Measurements from ENCODE around the gene SH2D3C.
A peak's percentile ranks its signal among the peaks of the same experiment; 100 is the strongest.
"Not testable (repeated sequence)": the region's sequence is repeated elsewhere in the genome, so short reads cannot be mapped to it uniquely, and the experiment has no call there.

Gene SH2D3C

GRCh38 chr9:127761061-127761460, 17.4 kb downstream of the SH2D3C start:
- Histone ChIP-seq H3K27ac (ENCODE audit: low read depth, low read length) (no peak overlapping the region), H3K27me3 (ENCODE audit: control insufficient read depth, insufficient read depth, low read length) (peaks cover 8% of the 10 kb centered on the region), H3K9me3 (ENCODE audit: control insufficient read depth, insufficient read depth, low read depth, low read length) (no peaks in the 10 kb centered on the region), H3K36me3 (ENCODE audit: control insufficient read depth, insufficient read depth, low read length) (no peaks in the 10 kb centered on the region), H3K4me1 (ENCODE audit: control insufficient read depth, insufficient read depth, low read length) (peaks cover 25% of the 10 kb centered on the region), H3K9ac (ENCODE audit: low read length) (no peak overlapping the region), H3K4me3 (ENCODE audit: low read depth, low read length) (no peak overlapping the region)

GRCh38 chr9:127758843-127759242, 19.6 kb downstream of the SH2D3C start:
- peaks cover 25% of the 10 kb centered on the region for H3K4me1 ChIP-seq (ENCODE audit: control insufficient read depth, insufficient read depth, low read length)
- no peak overlapping the region for H3K9ac ChIP-seq (ENCODE audit: low read length)
- H3K4me3 ChIP-seq (ENCODE audit: low read depth, low read length) = no peak overlapping the region
- peaks cover 28% of the 10 kb centered on the region for H3K27me3 ChIP-seq (ENCODE audit: control insufficient read depth, insufficient read depth, low read length)
- H3K36me3 ChIP-seq (ENCODE audit: control insufficient read depth, insufficient read depth, low read length) = no peaks in the 10 kb centered on the region
- no peaks in the 10 kb centered on the region for H3K9me3 ChIP-seq (ENCODE audit: control insufficient read depth, insufficient read depth, low read depth, low read length)
- no peak overlapping the region for H3K27ac ChIP-seq (ENCODE audit: low read depth, low read length)

- not testable (repeated sequence) for H3K4me3 ChIP-seq (ENCODE audit: low read depth, low read length); H3K9ac ChIP-seq (ENCODE audit: low read length); H3K36me3 ChIP-seq (ENCODE audit: control insufficient read depth, insufficient read depth, low read length); H3K27ac ChIP-seq (ENCODE audit: low read depth, low read length); H3K9me3 ChIP-seq (ENCODE audit: control insufficient read depth, insufficient read depth, low read depth, low read length)
- H3K27me3 ChIP-seq (ENCODE audit: control insufficient read depth, insufficient read depth, low read length) = peaks cover 49% of the 10 kb centered on the region
- peaks cover 12% of the 10 kb centered on the region for H3K4me1 ChIP-seq (ENCODE audit: control insufficient read depth, insufficient read depth, low read length)
Observed at GRCh38 chr9:127756776-127757175, 21.7 kb downstream of the SH2D3C start.

- Histone ChIP-seq H3K36me3 (ENCODE audit: control insufficient read depth, insufficient read depth, low read length) (no peaks in the 10 kb centered on the region), H3K9ac (ENCODE audit: low read length) (no peak overlapping the region), H3K27ac (ENCODE audit: low read depth, low read length) (no peak overlapping the region), H3K4me3 (ENCODE audit: low read depth, low read length) (no peak overlapping the region), H3K27me3 (ENCODE audit: control insufficient read depth, insufficient read depth, low read length) (peaks cover 52% of the 10 kb centered on the region), H3K9me3 (ENCODE audit: control insufficient read depth, insufficient read depth, low read depth, low read length) (no peaks in the 10 kb centered on the region), H3K4me1 (ENCODE audit: control insufficient read depth, insufficient read depth, low read length) (peaks cover 8% of the 10 kb centered on the region; the same call in 1 of the 2 replicates)
Observed at GRCh38 chr9:127756233-127756632, 22.2 kb downstream of the SH2D3C start.

GRCh38 chr9:127755061-127756060, 23.1 kb downstream of the SH2D3C start:
- Histone ChIP-seq H3K27ac (ENCODE audit: low read depth, low read length) (no peak overlapping the region), H3K27me3 (ENCODE audit: control insufficient read depth, insufficient read depth, low read length) (peaks cover 52% of the 10 kb centered on the region), H3K4me1 (ENCODE audit: control insufficient read depth, insufficient read depth, low read length) (peaks cover 5% of the 10 kb centered on the region; the same call in 1 of the 2 replicates), H3K9ac (ENCODE audit: low read length) (no peak overlapping the region), H3K4me3 (ENCODE audit: low read depth, low read length) (peak overlapping the region; percentile 81), H3K9me3 (ENCODE audit: control insufficient read depth, insufficient read depth, low read depth, low read length) (no peaks in the 10 kb centered on the region), H3K36me3 (ENCODE audit: control insufficient read depth, insufficient read depth, low read length) (no peaks in the 10 kb centered on the region)

- Histone ChIP-seq H3K9me3 (ENCODE audit: control insufficient read depth, insufficient read depth, low read depth, low read length) (no peaks in the 10 kb centered on the region), H3K9ac (ENCODE audit: low read length) (peak overlapping the region; percentile 37), H3K36me3 (ENCODE audit: control insufficient read depth, insufficient read depth, low read length) (peaks cover 1% of the 10 kb centered on the region; the same call in 1 of the 2 replicates), H3K27me3 (ENCODE audit: control insufficient read depth, insufficient read depth, low read length) (peaks cover 52% of the 10 kb centered on the region), H3K27ac (ENCODE audit: low read depth, low read length) (no peak overlapping the region), H3K4me1 (ENCODE audit: control insufficient read depth, insufficient read depth, low read length) (peaks cover 5% of the 10 kb centered on the region; the same call in 1 of the 2 replicates), H3K4me3 (ENCODE audit: low read depth, low read length) (peak overlapping the region; percentile 81)
Observed at GRCh38 chr9:127754099-127755060, 24.1 kb downstream of the SH2D3C start.

- peaks cover 52% of the 10 kb centered on the region for H3K27me3 ChIP-seq (ENCODE audit: control insufficient read depth, insufficient read depth, low read length)
- H3K27ac ChIP-seq (ENCODE audit: low read depth, low read length) = no peak overlapping the region
- H3K4me1 ChIP-seq (ENCODE audit: control insufficient read depth, insufficient read depth, low read length) = peaks cover 5% of the 10 kb centered on the region; the same call in 1 of the 2 replicates
- H3K9me3 ChIP-seq (ENCODE audit: control insufficient read depth, insufficient read depth, low read depth, low read length) = no peaks in the 10 kb centered on the region
- H3K9ac ChIP-seq (ENCODE audit: low read length) = no peak overlapping the region
- peaks cover 5% of the 10 kb centered on the region for H3K36me3 ChIP-seq (ENCODE audit: control insufficient read depth, insufficient read depth, low read length)
- no peak overlapping the region for H3K4me3 ChIP-seq (ENCODE audit: low read depth, low read length)
Observed at GRCh38 chr9:127753622-127754021, 24.8 kb downstream of the SH2D3C start.

GRCh38 chr9:127753148-127753547, 25.3 kb downstream of the SH2D3C start:
- Histone ChIP-seq H3K36me3 (ENCODE audit: control insufficient read depth, insufficient read depth, low read length) (peaks cover 5% of the 10 kb centered on the region), H3K9ac (ENCODE audit: low read length) (no peak overlapping the region), H3K27me3 (ENCODE audit: control insufficient read depth, insufficient read depth, low read length) (peaks cover 52% of the 10 kb centered on the region), H3K27ac (ENCODE audit: low read depth, low read length) (no peak overlapping the region), H3K4me3 (ENCODE audit: low read depth, low read length) (no peak overlapping the region), H3K9me3 (ENCODE audit: control insufficient read depth, insufficient read depth, low read depth, low read length) (no peaks in the 10 kb centered on the region), H3K4me1 (ENCODE audit: control insufficient read depth, insufficient read depth, low read length) (peaks cover 5% of the 10 kb centered on the region; the same call in 1 of the 2 replicates)

- H3K27me3 ChIP-seq (ENCODE audit: control insufficient read depth, insufficient read depth, low read length) = peaks cover 47% of the 10 kb centered on the region
- H3K9ac ChIP-seq (ENCODE audit: low read length) = no peak overlapping the region
- no peak overlapping the region for H3K4me3 ChIP-seq (ENCODE audit: low read depth, low read length)
- peaks cover 5% of the 10 kb centered on the region for H3K36me3 ChIP-seq (ENCODE audit: control insufficient read depth, insufficient read depth, low read length)
- no peaks in the 10 kb centered on the region for H3K9me3 ChIP-seq (ENCODE audit: control insufficient read depth, insufficient read depth, low read depth, low read length)
- peaks cover 5% of the 10 kb centered on the region; the same call in 1 of the 2 replicates for H3K4me1 ChIP-seq (ENCODE audit: control insufficient read depth, insufficient read depth, low read length)
- no peak overlapping the region for H3K27ac ChIP-seq (ENCODE audit: low read depth, low read length)
Observed at GRCh38 chr9:127751269-127752054, 27.0 kb downstream of the SH2D3C start.

GRCh38 chr9:127749090-127749787, 29.2 kb downstream of the SH2D3C start:
- no peaks in the 10 kb centered on the region for H3K9me3 ChIP-seq (ENCODE audit: control insufficient read depth, insufficient read depth, low read depth, low read length)
- peaks cover 27% of the 10 kb centered on the region for H3K27me3 ChIP-seq (ENCODE audit: control insufficient read depth, insufficient read depth, low read length)
- H3K9ac ChIP-seq (ENCODE audit: low read length) = no peak overlapping the region
- H3K27ac ChIP-seq (ENCODE audit: low read depth, low read length) = no peak overlapping the region
- H3K4me1 ChIP-seq (ENCODE audit: control insufficient read depth, insufficient read depth, low read length) = no peaks in the 10 kb centered on the region
- H3K4me3 ChIP-seq (ENCODE audit: low read depth, low read length) = no peak overlapping the region
- H3K36me3 ChIP-seq (ENCODE audit: control insufficient read depth, insufficient read depth, low read length) = peaks cover 5% of the 10 kb centered on the region
